Hindlimb muscle (tissue), 1 donor: ENCODE results near the gene VEGFA. TPM values are rescaled to one million over a fixed set of nuclear protein-coding genes. Genes with fewer than 3 reads are reported as not detected.
"Not testable (repeated sequence)": the region's sequence is repeated elsewhere in the genome, so short reads cannot be mapped to it uniquely, and the experiment has no call there.

Experiments used
- DNase-seq: peaks from one replicate; pipeline ENCODE4 v3.0.0-alpha.2; 2013
- polyA plus RNA-seq: library from polyadenylated mRNA; unstranded; fragments of 120-200 nt; gene quantifications from one replicate; pipeline ENCODE4 v1.2.1, GENCODE V29; 2013; ENCODE audit not compliant: insufficient read length

Gene VEGFA
- polyA plus RNA-seq, 1 donor, result 86.4 TPM

DNA sequence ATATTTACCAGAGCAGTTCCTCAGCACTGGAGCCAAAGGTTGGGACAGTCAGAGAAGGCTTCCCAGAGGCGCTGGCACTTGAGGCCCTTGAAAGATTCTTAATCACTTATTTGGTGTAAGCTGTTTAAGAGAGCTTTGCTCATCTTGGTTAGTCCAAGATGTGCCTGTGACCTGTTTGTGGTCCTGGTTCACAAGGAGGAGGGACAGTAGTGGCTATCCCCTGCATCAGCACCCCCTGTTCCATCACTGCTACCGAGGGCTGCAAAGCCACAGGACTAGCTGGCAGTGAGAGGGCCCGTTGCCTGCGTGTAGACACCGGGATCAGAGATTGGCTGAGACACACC, 35.7 kb downstream of the VEGFA start:
- DNase-seq, result no peak

DNA sequence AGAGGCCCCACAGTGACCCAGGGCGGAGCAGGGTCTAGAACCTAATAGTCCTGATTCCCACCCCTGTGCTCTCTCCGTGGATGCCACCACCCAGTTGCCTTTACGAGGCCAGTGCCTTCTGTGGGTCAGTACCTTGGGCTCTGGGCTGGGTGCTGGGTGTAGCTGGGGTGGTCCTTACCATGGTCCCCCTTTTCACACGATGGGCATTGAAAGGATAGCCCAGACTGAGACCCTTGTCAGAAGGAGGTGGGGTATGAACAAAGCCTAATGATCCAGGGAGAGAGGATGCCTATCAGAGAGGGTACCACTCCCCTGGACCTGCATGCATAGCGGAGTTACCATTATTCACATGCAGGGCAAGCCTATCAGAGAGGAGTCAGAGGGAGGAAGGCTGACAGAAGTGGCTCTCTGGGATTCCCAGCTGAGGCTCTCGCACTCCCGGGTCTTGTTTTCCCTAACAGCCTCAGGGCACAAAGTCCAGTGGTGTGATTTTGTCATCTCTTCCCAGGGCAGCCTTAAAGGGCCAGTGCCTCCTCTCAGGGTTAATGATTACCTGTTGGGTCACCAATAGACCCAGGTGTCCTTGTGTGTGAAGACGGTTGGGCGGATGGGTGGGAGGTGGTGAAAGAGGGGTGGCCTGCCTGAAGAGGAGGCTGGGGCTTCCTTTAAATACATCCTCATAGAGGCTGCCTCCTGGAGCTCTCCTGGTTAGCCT, 36.2 kb downstream of the VEGFA start:
- no peak for DNase-seq

DNA sequence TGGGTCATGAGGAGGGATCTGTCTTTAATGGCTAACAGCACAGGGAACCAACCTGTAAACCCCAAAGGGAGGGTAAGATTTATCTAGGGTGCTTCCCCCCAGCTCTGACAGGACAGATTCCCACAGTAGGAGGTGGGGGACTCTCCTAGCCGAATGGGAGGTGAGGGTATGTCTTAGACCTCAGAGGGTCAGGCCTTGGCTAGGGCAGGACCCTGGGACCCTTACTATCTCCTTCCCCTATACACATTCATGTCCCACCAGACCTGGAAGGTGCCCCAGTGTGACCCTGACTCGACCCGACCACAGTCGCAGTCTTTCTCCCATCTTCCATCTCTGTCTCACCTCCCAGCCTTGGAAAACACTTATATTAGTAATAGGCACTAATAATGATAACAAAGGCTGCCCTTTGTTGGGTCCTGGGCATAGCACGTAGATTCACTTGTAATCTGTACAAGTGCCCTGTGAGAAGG, 36.8 kb downstream of the VEGFA start:
- DNase-seq, result no peak

DNA sequence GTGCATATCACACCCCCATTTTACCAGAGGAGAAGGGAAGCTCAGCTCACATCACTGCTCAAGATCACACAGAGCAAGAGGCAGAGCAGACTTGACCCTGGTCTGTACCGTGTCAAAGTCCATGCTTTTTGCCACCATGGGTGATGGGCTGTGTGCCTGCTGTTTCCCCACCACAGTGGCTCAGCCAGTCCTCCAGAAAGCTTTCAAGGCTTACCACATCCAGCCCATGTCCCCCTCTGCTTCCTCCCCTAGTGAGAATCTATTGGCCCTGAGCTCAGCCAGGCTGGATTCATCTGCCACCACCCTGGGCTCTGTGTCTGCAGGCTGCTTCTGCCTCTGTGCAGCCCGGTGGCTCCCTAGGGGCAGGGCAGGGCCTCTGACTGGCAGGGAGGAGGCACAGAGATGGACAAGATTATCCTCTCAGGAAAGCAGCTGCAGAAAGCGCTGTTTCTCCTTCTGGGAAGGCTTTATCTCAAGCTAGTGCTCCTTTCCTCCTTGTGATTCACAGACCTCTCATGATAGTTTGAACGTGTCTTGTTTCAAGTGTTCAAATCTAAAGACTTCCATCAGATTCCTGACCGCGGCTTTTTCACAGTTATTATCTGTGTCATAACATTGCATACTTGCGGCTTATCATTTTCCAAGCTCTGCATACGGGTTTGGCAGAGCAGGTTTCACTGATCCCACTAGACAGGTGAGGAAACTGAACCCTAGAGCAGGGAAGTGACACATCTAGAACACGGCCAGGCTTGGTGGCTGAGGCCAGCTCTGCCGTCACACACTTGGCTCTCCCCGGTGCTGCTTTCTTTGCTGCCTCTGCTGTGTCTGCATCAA, 37.4 kb downstream of the VEGFA start:
- no peak for DNase-seq

DNA sequence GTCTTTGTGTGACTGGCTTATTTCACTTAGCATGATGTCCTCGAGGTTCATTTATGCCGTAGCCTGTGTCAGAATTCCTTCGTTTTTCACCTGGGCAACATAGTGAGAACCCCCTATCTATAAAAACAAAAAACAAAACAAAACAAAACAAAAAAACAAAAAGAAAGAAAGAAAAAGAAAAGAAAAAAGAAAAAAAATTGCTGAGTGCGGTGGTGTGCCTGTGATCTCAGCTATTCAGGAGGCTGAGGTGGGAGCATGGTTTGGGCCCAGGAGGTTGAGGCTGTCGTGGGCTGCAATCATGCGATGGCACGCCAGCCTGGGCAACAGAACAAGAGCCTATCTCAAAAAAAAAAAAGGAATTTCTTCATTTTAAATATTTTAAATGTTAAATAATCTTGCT, 38.4 kb downstream of the VEGFA start:
- no peak for DNase-seq

DNA sequence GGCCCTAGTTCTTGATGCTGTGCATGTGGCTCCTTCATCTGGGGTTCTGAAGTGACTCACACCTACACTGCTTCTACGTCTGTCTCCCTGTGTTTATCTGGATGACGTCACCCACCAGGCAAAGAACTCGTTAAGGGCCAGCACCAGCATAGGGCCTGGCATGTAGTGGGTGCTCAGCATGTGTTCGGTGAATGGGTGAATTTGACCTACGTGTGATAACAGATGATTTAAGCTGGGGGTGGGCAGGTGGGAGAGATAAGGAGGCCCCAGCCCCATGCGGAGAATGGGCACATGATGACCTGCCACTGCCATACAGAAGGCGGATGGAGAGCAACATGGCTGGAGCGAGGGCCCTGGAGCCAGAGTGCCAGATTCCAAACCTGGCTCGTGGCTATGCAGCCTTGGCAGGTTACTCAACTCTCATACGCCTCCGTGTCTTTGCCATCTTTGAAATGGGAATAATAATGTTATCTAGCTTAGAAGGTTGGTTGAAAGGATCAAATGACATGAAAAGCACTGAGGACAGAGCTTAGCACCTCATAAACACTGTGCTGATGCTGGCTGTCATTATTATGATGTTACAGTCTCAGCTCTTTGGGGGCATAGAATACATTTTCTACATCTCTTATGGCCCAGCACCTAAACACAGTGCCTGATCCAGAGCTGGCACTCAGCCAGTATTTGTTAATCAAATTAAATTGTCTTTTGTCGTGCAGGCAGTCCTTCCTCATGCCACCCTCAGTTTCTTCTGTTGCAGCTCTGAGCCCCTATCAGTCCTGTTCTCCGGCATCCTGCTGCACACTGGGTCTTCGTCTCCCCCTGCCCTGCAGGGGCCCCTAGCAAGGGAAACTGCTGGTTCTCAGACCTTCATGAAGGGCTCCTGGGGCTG, 39.6 kb downstream of the VEGFA start:
- DNase-seq, result no peak

DNA sequence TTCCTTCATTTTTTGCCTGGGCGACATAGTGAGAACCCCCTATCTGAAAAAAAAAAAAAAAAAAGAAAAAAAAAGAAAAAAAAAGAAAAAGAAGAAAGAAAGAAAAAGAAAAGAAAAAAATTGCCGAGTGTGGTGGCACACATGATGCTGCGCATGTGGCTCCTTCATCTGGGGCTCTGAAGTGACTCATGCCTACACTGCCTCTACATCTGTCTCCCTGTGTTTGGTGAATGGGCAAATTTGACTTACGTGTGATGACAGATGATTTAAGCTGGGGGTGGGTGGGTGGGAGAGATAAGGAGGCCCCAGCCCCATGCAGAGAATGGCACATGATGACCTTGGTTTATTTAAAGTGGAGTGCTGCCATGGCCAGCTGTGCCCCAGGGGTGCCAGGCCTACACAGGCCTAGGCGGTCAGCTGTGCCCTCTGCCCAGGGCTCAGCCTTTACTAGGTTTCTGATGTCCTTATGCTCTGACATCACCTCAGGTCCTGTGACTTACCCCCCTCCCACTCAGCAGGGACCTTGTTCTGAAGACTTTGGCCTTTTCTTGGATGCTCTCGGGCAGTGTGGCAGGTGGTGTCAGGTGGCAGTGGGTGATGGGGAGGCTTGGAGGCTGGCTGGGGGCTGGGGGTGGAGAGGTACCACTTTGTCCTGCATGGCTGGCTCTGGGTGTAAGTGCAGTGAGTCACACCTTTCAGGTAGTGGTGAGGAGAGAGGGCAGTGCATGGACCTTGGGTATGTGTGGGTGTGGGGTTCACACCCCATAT, 41.1 kb downstream of the VEGFA start:
- no peak for DNase-seq

DNA sequence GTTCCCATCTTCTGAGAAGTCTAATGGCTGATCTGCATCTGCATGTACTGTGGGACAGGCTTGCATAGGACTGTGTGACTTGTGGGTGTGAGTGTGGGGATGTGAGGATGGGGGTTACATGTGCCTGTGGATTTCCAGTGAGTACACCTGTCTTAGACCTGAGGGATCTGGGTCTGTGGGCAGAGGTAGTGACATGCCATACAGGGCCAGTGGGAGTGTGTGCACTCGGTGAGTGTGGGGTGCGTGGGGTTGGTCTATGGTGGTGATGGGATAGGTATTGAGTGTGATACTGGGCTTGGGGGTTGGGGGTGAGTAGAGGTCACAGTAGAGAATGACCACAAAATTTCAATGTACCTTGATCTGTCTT, 41.7 kb downstream of the VEGFA start:
- DNase-seq, result no peak

DNA sequence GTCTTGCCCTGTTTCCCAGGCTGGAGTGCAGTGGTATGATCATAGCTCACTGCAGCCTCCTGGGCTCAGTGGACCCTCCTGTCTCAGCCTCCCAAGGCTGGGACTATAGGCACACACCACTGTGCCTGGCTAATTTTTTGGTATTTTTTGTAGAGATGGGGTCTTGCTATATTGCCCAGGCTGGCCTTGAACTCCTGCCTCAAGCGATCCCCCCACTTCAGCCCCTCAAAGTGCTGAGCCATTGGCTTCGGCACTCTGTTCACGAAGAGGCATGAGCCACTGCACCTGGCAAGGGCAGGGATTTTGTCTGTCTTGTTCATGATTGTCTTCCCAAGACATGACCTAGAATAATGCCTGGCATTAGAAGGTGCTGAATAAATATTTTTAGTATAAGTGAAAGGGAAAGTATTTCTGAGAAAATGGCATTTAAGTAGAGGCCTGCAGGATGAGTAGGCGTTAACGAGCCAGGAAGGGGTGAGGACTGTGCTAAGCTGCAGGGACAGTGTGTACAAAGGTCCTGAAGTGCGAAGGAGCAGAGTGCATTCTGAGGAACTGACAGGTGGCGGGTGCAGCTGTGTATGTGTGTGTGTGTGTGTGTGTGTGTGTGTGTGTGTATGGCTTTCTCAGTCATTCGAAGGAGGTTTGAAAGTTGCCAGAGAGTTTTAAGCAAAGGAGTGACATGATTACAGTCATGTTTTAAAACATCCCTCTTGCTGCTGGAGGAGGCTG, 43.0 kb downstream of the VEGFA start:
- DNase-seq, result no peak

DNA sequence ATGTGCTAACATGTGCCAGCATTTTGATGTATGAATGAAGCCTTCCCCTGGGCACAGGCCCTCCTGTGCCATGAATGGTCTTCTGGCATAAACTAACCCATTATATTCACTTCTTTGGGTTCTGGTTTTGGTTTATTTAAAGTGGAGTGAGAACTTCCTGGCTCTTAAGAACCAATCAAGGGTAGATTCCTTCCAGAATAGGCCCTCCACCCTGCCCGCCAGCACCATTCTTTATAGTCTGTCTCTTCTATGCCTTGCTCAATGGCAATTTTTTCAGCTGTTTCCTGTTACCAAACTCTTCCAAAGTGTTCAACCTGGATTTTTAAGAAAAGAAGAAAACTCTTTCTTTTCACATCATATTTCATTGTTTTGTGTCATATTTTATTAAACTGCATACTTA, 44.1 kb downstream of the VEGFA start:
- DNase-seq, result no peak

DNA sequence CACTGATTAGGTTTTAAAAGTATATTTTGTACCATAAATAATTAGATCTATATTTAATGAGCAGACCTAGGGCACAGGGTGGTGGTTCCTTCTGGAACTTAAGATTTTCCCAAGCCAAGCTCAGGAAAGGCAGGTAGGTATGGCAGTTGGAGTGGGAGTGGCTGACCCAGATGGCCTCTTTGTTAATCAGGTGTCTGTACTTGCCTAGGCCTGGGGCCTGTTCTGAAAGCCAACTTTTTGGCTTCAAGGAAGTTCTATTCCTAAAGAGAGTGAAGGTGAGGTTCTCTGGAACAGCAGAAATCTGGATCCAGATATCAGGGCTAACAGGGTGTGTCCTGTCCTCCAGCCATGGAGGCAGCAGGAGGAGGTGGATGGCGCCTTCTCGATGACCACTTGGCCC, 44.9 kb downstream of the VEGFA start:
- no peak for DNase-seq

DNA sequence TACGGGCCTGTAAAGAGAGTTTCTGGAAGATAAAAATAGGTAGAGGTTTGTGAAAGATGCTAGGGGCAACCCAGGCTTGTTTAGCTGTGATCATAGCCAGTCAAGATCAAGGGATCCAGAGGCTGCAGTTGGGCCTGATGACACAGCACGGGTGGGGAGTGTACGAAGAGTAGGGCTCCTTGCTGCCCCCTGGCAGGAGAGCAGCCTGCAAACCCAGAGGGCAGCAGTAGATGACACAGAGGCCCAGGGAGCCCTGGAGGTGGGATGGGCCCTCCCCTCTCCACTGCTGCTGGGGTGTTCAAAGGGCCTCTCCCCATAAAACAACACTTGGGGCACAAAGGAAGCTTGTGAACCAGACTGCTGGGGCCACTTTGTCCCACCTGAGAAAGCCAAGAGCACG, 47.2 kb downstream of the VEGFA start:
- no peak for DNase-seq

DNA sequence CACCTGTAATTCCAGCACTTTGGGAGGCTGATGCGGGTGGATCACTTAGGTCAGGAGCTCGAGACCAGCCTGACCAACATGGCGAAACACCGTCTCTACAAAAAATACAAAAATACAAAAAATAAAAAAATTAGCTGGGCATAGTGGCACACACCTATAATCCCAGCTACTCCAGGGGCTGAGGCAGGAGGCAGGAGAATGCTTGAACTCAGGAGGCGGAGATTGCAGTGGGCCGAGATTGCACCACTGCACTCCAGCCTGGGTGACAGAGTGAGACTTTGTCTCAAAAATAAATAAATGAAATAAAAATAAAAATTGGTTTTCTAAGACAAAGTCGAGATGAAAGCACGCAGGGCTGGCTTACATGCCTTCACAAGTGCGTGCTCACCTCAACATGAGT, 49.0 kb downstream of the VEGFA start:
- DNase-seq, result not testable (repeated sequence)

DNA sequence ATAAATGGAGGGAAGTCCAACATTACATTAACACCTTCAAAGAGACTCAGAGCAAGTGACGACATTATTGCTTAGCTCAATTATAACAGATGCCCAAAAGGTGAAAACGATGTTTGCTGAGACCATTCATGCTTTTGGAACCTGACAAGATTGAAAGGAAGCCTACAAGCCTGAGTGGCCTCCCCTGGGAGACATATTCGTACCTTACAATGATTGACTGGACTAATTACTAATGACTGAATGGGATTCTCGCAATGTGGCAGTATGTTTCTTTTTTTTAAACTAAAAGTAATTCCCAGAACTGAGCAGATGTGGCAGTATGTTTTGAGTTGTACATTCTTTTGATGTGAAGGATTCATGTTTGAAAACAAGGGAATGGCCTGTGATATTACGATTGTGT, 49.9 kb downstream of the VEGFA start:
- no peak for DNase-seq

DNA sequence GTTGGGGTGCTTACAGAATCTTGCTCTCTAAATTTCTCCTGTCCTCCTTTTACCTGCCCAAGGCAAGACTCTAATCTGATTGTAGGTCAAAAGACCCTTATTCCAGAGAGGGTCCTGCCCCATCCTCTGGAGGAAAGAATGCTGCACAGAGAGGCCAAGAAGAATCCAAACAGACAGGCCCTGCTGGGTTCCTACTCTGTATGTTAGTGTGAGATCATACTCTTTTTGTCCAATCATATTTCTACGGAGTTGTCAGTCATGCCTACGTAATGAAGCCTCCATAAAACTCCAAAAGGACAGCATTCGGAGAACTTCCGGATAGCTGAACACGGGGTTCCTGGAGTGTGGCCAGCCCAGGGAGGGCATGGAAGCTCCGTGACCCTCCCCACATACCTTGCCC, 50.5 kb downstream of the VEGFA start:
- no peak for DNase-seq

DNA sequence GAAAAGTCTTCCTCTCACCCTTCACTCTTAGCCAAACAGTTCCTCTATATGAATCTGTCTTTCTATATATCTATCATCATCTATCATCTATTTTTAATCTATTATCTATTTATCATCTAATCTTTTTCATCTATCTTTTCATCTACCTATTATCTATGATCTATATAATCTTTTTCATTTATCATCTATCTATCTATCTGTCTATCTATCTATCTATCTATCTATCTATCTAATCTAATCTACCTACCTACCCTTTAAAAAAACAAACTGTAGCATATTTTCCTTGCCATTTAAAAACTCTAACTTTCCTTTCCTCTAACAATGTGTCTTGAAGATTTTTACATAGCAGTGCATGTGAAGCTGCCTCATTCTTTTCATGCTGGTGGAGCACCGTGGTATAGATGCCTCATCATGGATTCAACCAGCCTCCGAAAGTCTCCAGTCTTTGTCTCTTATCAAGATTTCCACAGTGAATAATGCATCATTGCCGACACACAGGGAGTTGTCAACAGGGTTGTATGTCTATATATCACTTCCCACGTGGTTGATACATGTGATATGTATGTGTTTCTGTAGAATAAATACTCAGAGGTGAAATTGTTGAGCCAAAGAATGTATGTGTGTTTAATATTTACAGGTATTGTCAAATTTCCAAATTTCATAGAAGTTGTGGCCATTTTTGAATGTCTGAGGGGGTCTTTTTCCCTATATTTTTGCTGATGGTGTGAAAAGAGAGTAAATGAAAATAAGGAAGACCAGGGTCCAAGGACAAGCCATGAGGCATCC, 51.3 kb downstream of the VEGFA start:
- DNase-seq, result no peak

DNA sequence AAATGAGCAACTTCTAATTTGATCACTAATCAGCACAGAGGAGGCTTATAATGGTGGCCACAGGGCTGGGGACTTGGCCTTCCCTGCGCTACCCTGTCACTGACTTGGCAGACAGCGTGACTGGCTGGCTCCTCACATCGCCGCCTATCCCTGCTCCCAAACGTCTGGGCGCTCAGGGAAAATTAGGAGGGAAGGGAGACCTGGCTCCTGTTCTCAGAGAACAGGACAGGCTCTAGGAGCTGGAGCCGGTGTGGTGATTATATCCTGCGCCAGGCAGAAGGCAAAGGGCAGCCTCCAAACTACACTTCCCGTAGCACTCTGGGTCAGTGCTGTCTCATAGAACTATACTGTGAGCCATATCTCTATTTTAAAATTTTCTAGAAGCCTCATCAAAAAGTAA, 53.4 kb downstream of the VEGFA start:
- DNase-seq, result no peak

DNA sequence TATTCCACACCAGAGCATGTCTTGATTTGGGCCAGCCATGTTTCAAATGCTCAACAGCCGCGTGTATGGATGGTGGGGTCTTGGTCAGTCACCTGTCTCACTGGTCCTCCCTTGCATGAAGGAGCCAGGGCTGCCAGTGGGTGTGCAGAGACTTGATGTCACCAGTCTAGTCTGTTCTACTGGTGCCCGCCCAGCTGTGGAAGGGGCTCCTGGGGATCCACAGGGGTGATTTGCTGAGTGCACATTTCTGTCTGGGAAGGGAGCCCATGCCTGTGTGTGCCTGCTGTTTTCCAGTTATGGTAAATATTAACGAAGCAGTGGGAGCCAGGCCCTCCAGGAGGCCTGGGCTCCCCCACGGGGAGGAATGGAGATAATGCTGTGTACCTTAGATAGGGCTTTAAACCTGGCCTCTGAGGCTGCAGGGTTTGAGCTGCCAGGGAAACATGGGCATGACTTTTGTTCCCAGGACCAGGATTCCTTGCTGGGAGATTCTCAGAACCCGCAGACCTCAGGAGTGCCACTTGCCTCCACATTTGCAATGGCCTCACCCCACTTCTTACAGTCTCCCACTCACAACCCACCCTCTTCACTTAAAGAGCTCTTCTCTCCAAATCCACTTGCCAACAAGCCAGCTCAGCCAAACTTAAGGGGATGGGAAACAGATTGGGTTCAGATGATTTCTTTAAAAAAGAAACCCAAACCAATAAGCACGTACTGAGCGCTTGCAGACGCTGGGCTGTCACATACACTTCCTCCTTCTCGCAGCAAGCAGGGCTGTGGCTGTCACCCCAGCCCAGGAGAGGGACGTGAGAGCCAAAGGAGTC, 54.1 kb downstream of the VEGFA start:
- DNase-seq, result no peak

DNA sequence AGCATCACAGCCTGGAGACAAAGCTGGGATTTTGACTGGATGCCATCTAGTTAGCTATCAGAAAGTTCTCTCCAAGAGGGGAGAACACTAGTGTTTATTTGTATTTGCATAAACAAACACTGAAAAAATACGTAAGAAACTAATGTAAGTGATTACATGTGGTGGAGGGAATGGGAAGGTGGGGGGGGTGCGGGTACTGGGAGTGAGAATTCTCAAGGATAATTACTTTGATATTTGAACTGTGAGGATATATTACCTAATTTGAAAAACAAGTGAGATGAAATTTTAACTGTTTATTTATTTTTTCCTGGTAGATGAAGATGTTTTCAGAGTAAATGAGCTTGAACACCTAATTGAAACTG, 54.7 kb downstream of the VEGFA start:
- no peak for DNase-seq
